Measurements from ENCODE around the gene ARHGEF33. TPM values are rescaled to one million over a fixed set of nuclear protein-coding genes. Genes with fewer than 3 reads are reported as not detected.

ARHGEF33 gene
- polyA plus RNA-seq, 2 of the 4 experiments (the other 2 are of a cell fraction), result 0.08 to 0.23 TPM

DNA sequence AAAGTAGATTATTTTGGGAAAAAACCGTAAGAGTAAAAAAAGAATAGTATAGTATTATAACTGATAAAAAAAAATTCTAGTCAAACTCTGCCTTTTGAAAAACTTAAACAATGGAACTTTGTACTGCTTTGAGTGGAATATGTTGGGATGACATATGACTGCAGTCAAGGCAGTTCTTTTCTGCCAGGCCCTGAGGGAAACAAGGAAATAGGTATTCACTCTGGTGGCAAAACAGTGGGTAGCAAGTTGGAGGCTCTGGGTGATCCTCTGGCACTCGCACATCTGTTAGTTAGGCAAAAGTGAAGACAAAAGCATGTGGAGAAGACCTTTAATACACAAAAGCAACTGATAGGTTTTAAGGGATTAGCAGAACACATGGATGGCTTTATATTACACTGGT lies 102.2 kb downstream of the ARHGEF33 start:
- TF ChIP-seq KDM5A (IDR thresholded peaks at IDR 0.05), result no peak
- TF ChIP-seq RARB (CRISPR knock-in tag; IDR thresholded peaks at IDR 0.05), result no peak
- TF ChIP-seq TP53 (CRISPR knock-in tag; IDR thresholded peaks at IDR 0.05), result no peak
- TF ChIP-seq HEYL (CRISPR knock-in tag; IDR thresholded peaks at IDR 0.05), result no peak
- TF ChIP-seq E2F6 (IDR thresholded peaks at IDR 0.05; ENCODE audit: borderline replicate concordance, low read depth), result no peak
- ChIA-PET POLR2A (no interaction called here), CTCF (interaction anchor here (0.6 to 1.8 kb wide), 2 partner anchors 44 to 635 kb away, joined by 3 to 4 read pairs; no protein-coding TSS in a partner anchor)
- ATAC-seq (no peak; a peak in 1 of 6 replicates), FAIRE-seq (no peak), DNase-seq (ENCODE audit: low read depth in 1 of 2, low spot score in 1 of 2) (no peak)
- Histone ChIP-seq H3K4me1 (peaks cover 3% of the 10 kb centered on the region; the same call in 2 of the 3 replicates), H3K4me2 (no peak overlapping the region), H3K4me3 (no peak overlapping the region), H3K27ac (no peak overlapping the region), H3K9me3 (no peaks in the 10 kb centered on the region)
- 93% methylated on average over 2 of the region's 2 CpGs for WGBS (ENCODE audit: missing lambda C conversion rate)

DNA sequence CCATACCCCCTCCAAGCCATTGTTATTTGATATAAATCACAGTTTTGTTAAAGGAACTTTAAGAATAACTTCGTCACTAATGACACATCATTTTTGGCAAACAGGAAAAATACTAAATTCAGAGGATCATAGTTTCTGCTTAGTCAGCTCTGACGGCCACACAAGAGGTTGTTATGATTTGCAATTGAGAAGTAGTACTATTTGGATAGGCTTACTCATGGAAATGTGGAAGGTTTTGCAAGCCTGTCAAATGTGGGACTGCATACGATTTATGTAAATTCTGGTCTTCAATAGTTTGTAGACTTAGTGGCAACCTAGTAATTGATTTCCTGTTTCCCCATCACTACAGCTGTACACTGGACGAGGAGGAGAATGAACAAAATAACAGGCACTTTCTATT lies 108.1 kb downstream of the ARHGEF33 start:
- Histone ChIP-seq H3K4me2 (peak overlapping the region; percentile 59), H3K27ac (peak overlapping the region; percentile 45 to 64), H3K4me1 (peaks cover 23% of the 10 kb centered on the region), H3K4me3 (no peak overlapping the region), H3K9me3 (no peaks in the 10 kb centered on the region)
- ATAC-seq (peak; percentile 92), FAIRE-seq (no peak), DNase-seq (ENCODE audit: low read depth in 1 of 2, low spot score in 1 of 2) (peak; percentile 19 to 85)
- WGBS (ENCODE audit: missing lambda C conversion rate), result 28% methylated on average over 4 of the region's 4 CpGs
- no peak for TF ChIP-seq USF2 (IDR thresholded peaks at IDR 0.05)
- TF ChIP-seq FOSL2 (IDR thresholded peaks at IDR 0.05), result no peak
- TF ChIP-seq FOSL2 (CRISPR knock-in tag; IDR thresholded peaks at IDR 0.05), result peak; percentile 75
- TF ChIP-seq BHLHE40 (IDR thresholded peaks at IDR 0.05; ENCODE audit: low read depth, low read length), result no peak
- no peak for TF ChIP-seq NR3C1 (IDR thresholded peaks at IDR 0.05)
- TF ChIP-seq RARB (CRISPR knock-in tag; IDR thresholded peaks at IDR 0.05), result no peak
- TF ChIP-seq CEBPB (IDR thresholded peaks at IDR 0.05), result peak in 1 of 2 experiments; percentile 60; a peak in 1 of 4 replicates
- peak; percentile 69 for TF ChIP-seq NFE2L2 (conservative IDR thresholded peaks at IDR 0.05; ENCODE audit: low read length)
- TF ChIP-seq NPAS2 (CRISPR knock-in tag; IDR thresholded peaks at IDR 0.05; ENCODE audit: borderline replicate concordance), result no peak
- TF ChIP-seq POLR2A (IDR thresholded peaks at IDR 0.05; ENCODE audit: low read length), result no peak
- peak; percentile 100 for TF ChIP-seq MAFK (IDR thresholded peaks at IDR 0.05; ENCODE audit: partially characterized antibody)
- ChIA-PET CTCF (interaction anchor here (0.7 to 1.4 kb wide), 2 partner anchors 230 to 383 kb away, joined by 3 to 5 read pairs; no protein-coding TSS in a partner anchor), POLR2A (no interaction called here)

GRCh38 chr2:39000552-39000951 lies 110.9 kb downstream of the ARHGEF33 start:
- ATAC-seq (no peak), DNase-seq (ENCODE audit: low read depth in 1 of 2, low spot score in 1 of 2) (no peak), FAIRE-seq (no peak)
- Histone ChIP-seq H3K4me2 (no peak overlapping the region), H3K9me3 (no peaks in the 10 kb centered on the region), H3K27ac (no peak overlapping the region), H3K4me3 (no peak overlapping the region), H3K4me1 (peaks cover 23% of the 10 kb centered on the region)
- POLR2A ChIA-PET, result no interaction called here
- CTCF ChIA-PET, result interaction anchor here (0.8 to 1.4 kb wide), 5 partner anchors 18 to 229 kb away, joined by 3 to 5 read pairs (median 3); no protein-coding TSS in a partner anchor
- TF ChIP-seq, protein P1, sequence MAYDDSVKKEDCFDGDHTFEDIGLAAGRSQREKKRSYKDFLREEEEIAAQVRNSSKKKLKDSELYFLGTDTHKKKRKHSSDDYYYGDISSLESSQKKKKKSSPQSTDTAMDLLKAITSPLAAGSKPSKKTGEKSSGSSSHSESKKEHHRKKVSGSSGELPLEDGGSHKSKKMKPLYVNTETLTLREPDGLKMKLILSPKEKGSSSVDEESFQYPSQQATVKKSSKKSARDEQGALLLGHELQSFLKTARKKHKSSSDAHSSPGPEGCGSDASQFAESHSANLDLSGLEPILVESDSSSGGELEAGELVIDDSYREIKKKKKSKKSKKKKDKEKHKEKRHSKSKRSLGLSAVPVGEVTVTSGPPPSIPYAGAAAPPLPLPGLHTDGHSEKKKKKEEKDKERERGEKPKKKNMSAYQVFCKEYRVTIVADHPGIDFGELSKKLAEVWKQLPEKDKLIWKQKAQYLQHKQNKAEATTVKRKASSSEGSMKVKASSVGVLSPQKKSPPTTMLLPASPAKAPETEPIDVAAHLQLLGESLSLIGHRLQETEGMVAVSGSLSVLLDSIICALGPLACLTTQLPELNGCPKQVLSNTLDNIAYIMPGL (CRISPR knock-in tag; IDR thresholded peaks at IDR 0.05; ENCODE audit: borderline replicate concordance), result no peak
- TF ChIP-seq RAD21 (conservative IDR thresholded peaks at IDR 0.05 in 1 of 2, IDR thresholded peaks at IDR 0.05 in 1 of 2) (no peak), PHF8 (IDR thresholded peaks at IDR 0.05; ENCODE audit: borderline replicate concordance, low read depth) (no peak), ZSCAN20 (CRISPR knock-in tag; IDR thresholded peaks at IDR 0.05) (no peak), MAZ (IDR thresholded peaks at IDR 0.05; ENCODE audit: borderline replicate concordance, low read depth, low read length) (no peak), KDM5A (IDR thresholded peaks at IDR 0.05) (no peak), TFCP2L1 (CRISPR knock-in tag; IDR thresholded peaks at IDR 0.05) (no peak), USF2 (IDR thresholded peaks at IDR 0.05) (no peak), MYC (IDR thresholded peaks at IDR 0.05; ENCODE audit: borderline replicate concordance, low read length) (no peak), SREBF2 (IDR thresholded peaks at IDR 0.05) (no peak), HOXB13 (CRISPR knock-in tag; IDR thresholded peaks at IDR 0.05; ENCODE audit: low read depth) (no peak), HOXA7 (CRISPR knock-in tag; IDR thresholded peaks at IDR 0.05) (no peak), HOXB5 (CRISPR knock-in tag; IDR thresholded peaks at IDR 0.05) (no peak), BHLHE40 (IDR thresholded peaks at IDR 0.05; ENCODE audit: low read depth, low read length) (no peak), CHD2 (IDR thresholded peaks at IDR 0.05; ENCODE audit: low read length, partially characterized antibody) (no peak)
- TF ChIP-seq, protein P2, sequence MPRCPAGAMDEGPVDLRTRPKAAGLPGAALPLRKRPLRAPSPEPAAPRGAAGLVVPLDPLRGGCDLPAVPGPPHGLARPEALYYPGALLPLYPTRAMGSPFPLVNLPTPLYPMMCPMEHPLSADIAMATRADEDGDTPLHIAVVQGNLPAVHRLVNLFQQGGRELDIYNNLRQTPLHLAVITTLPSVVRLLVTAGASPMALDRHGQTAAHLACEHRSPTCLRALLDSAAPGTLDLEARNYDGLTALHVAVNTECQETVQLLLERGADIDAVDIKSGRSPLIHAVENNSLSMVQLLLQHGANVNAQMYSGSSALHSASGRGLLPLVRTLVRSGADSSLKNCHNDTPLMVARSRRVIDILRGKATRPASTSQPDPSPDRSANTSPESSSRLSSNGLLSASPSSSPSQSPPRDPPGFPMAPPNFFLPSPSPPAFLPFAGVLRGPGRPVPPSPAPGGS (IDR thresholded peaks at IDR 0.05), result no peak
- WGBS (ENCODE audit: missing lambda C conversion rate), result 78% methylated on average over 2 of the region's 2 CpGs

All from A549 (cell line).